Kidney tubule cell (primary cell): ENCODE data around the gene FOXN1.
"Not testable (repeated sequence)": the region's sequence is repeated elsewhere in the genome, so short reads cannot be mapped to it uniquely, and the experiment has no call there.

Source experiments
- DNase-seq: peaks from one replicate; pipeline ENCODE4 v3.0.0-alpha.2; 2018; ENCODE audit warnings: low spot score

The FOXN1 gene

GRCh38 chr17:28505986-28506665 lies at the start of gene FOXN1:
TSS of gene FOXN1 (plus strand) at chr17:28506348. CDS start at chr17:28523970, 17,622 bp downstream.
- no peak for DNase-seq

GRCh38 chr17:28457890-28458289 lies 48.3 kb upstream of the FOXN1 start:
- DNase-seq = no peak

- DNase-seq = not testable (repeated sequence)
Measured at GRCh38 chr17:28458881-28459280, 47.3 kb upstream of the FOXN1 start.

- no peak for DNase-seq
Measured at GRCh38 chr17:28460901-28461300, 45.2 kb upstream of the FOXN1 start.

- DNase-seq = no peak
Measured at GRCh38 chr17:28466001-28466400, 40.1 kb upstream of the FOXN1 start.

- no peak for DNase-seq
Measured at GRCh38 chr17:28466521-28467048, 39.6 kb upstream of the FOXN1 start.

- no peak for DNase-seq
Measured at GRCh38 chr17:28467456-28468025, 38.6 kb upstream of the FOXN1 start.

- not testable (repeated sequence) for DNase-seq
Measured at GRCh38 chr17:28468033-28468735, 38.0 kb upstream of the FOXN1 start.

- no peak for DNase-seq
Measured at GRCh38 chr17:28468781-28469180, 37.4 kb upstream of the FOXN1 start.

GRCh38 chr17:28469376-28469775 lies 36.8 kb upstream of the FOXN1 start:
- no peak for DNase-seq

- no peak for DNase-seq
Measured at GRCh38 chr17:28470266-28470913, 35.8 kb upstream of the FOXN1 start.

- DNase-seq = no peak
Measured at GRCh38 chr17:28470914-28471366, 35.2 kb upstream of the FOXN1 start.

GRCh38 chr17:28471531-28472342 lies 34.4 kb upstream of the FOXN1 start:
- peak; percentile 41 for DNase-seq

- no peak for DNase-seq
Measured at GRCh38 chr17:28472871-28473497, 33.2 kb upstream of the FOXN1 start.

- DNase-seq = no peak
Measured at GRCh38 chr17:28473542-28473941, 32.6 kb upstream of the FOXN1 start, which contains the start of gene SLC13A2. TSS of gene SLC13A2 (plus strand) at chr17:28473644. CDS start at chr17:28473713, 69 bp downstream.

GRCh38 chr17:28474111-28474531 lies 32.0 kb upstream of the FOXN1 start:
- DNase-seq = no peak

GRCh38 chr17:28475151-28475900 lies 30.8 kb upstream of the FOXN1 start:
- DNase-seq = no peak

- DNase-seq = no peak
Measured at GRCh38 chr17:28476076-28476865, 29.9 kb upstream of the FOXN1 start.

- DNase-seq = no peak
Measured at GRCh38 chr17:28477928-28478327, 28.2 kb upstream of the FOXN1 start.
